Nephron progenitor cell (in vitro differentiated cells): ENCODE measurements around the gene SERINC2.

Experiments used
- DNase-seq: peaks from one replicate; pipeline ENCODE4 v3.0.0; 2021
- H3K27ac Mint-ChIP-seq: 2 replicates; pipeline ENCODE4 v1.8.0; 2021; ENCODE audit warnings: mild to moderate bottlenecking, moderate library complexity, mixed read lengths
- H3K27me3 Mint-ChIP-seq: 2 replicates; pipeline ENCODE4 v1.8.0; 2021; ENCODE audit warnings: mild to moderate bottlenecking, low read depth, mixed read lengths; ENCODE audit not compliant: poor library complexity
- H3K36me3 Mint-ChIP-seq: 2 replicates; pipeline ENCODE4 v1.8.0; 2021; ENCODE audit warnings: low read depth, mixed read lengths
- H3K4me1 Mint-ChIP-seq: 2 replicates; pipeline ENCODE4 v1.8.0; 2021; ENCODE audit warnings: mixed read lengths
- H3K4me3 Mint-ChIP-seq: 2 replicates; pipeline ENCODE4 v1.8.0; 2021; ENCODE audit warnings: mild to moderate bottlenecking, moderate library complexity, mixed read lengths
- H3K9me3 Mint-ChIP-seq: 2 replicates; pipeline ENCODE4 v1.8.0; 2021; ENCODE audit warnings: mild to moderate bottlenecking, moderate library complexity, mixed read lengths
- TF ChIP-seq, protein P1 (sequence below): fragments of 200-600 bp; sonication (generic); IDR thresholded peaks from 2 replicates; pipeline ENCODE4 v1.5.0; 2021; ENCODE audit warnings: antibody characterized with exemption

The SERINC2 gene

DNA sequence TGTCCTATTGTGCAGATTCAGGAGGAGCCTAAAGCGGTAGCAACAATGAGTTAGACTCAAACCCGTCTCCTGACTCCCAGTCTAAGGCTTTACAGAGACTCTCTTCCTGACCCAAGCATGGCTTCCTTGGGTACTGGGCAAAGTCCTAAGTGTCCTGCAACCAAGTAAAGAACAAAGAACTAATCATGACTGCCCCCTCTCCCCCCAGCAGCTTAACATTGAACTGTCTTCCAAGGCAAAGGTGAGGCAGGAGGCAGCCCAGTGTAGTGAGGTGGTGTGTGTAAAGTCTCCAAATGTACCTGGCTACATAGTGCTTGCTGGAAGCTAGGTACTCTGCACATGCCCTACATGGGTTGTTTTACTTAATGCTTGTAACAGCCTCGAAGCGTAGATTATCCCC is 42.4 kb upstream of the SERINC2 start:
- Mint-ChIP-seq H3K27me3 (peaks cover 3% of the 10 kb centered on the region), H3K36me3 (peaks cover 3% of the 10 kb centered on the region), H3K4me3 (no peak overlapping the region), H3K4me1 (peaks cover 35% of the 10 kb centered on the region), H3K9me3 (no peaks in the 10 kb centered on the region), H3K27ac (no peak overlapping the region)
- DNase-seq: no peak
- TF ChIP-seq, protein P1, sequence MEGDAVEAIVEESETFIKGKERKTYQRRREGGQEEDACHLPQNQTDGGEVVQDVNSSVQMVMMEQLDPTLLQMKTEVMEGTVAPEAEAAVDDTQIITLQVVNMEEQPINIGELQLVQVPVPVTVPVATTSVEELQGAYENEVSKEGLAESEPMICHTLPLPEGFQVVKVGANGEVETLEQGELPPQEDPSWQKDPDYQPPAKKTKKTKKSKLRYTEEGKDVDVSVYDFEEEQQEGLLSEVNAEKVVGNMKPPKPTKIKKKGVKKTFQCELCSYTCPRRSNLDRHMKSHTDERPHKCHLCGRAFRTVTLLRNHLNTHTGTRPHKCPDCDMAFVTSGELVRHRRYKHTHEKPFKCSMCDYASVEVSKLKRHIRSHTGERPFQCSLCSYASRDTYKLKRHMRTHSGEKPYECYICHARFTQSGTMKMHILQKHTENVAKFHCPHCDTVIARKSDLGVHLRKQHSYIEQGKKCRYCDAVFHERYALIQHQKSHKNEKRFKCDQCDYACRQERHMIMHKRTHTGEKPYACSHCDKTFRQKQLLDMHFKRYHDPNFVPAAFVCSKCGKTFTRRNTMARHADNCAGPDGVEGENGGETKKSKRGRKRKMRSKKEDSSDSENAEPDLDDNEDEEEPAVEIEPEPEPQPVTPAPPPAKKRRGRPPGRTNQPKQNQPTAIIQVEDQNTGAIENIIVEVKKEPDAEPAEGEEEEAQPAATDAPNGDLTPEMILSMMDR: no peak

DNA sequence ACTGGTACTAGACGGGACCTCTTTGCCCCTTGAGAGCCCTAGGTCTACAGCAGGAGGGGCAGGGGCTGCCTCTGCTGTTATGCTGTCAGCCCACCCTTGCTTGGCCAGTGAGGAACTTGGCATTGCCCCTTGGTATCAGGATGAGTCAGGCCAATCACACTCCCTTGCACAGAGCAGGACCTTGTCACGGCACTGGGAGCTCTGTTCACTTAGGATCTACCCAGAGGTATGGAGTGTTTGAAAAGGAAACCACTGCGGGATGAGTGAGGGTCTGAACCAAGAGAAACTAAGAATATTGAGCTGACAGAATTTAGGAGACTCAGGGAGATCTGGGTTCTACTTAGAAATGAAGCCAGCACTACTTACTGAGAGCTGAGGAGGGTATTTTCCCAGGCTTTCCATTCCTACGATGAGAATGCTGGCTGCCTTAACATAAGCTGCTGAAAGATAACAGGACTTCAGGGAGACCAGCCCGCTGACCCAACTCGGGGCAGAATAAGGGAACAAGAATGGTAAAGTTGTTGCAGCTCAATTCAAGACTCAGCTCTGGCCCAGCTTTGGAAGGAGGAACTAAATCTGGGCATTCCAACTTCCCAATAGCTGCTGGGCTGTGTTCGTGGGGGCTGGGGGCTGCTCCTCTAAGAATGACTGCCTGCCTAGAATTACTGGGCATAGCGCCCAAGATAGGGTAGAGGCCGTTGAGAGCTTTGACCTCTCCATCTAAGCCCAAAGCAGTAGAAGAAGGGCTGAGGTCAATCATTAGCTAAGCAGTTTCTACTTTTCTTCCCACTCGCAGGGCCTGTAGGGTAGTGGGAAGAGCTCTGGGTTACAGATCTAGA is 41.7 kb upstream of the SERINC2 start:
- no peaks in the 10 kb centered on the region for H3K36me3 Mint-ChIP-seq
- no peak for DNase-seq
- H3K4me1 Mint-ChIP-seq: peaks cover 37% of the 10 kb centered on the region
- no peak overlapping the region for H3K27ac Mint-ChIP-seq
- peak overlapping the region; percentile 24 for H3K4me3 Mint-ChIP-seq
- H3K9me3 Mint-ChIP-seq: no peaks in the 10 kb centered on the region
- TF ChIP-seq, protein P1: no peak
- peaks cover 5% of the 10 kb centered on the region for H3K27me3 Mint-ChIP-seq

DNA sequence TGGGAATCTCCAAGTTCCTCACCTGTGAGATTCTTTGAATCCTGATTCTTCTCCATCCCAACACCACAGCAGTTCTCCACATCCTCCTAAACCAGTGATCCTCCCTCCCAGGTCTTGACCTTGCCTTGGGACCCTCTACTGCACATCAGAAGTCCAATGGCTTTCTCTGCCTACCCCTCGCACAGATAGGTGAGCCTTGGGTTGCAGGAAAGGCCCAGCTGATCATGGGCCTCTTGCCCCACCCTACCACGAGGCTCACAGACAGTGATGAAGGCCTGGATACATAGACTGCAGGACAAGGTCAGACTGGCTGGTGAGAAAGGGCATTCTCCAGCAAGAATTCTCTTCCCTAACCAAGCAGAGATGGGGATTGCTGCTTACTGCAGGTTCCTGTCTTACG is 41.0 kb upstream of the SERINC2 start:
- TF ChIP-seq, protein P1: no peak
- Mint-ChIP-seq H3K36me3 (no peaks in the 10 kb centered on the region), H3K9me3 (no peaks in the 10 kb centered on the region), H3K4me1 (peaks cover 43% of the 10 kb centered on the region), H3K27ac (peak overlapping the region; percentile 43), H3K27me3 (peaks cover 7% of the 10 kb centered on the region), H3K4me3 (peak overlapping the region; percentile 84)
- DNase-seq: no peak

DNA sequence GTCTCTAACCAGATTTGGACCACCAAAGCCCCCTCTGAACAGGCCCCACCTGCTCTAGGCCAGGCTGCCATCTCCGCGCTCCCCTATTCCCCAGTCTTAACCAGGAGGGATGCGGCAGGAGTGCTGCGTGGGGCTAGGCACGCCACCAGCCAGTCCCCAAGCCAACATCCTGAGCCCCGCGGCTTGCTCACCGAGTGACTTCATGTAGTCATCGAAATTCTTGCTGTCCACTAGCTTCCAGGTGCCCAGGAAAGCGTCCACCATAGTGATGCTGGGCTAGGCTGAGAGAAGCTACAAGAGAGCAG is 40.3 kb upstream of the SERINC2 start:
- Mint-ChIP-seq H3K4me3 (peak overlapping the region; percentile 84), H3K9me3 (no peaks in the 10 kb centered on the region), H3K4me1 (peaks cover 43% of the 10 kb centered on the region), H3K27me3 (peaks cover 7% of the 10 kb centered on the region), H3K27ac (peak overlapping the region; percentile 43), H3K36me3 (no peaks in the 10 kb centered on the region)
- TF ChIP-seq, protein P1: no peak
- DNase-seq: no peak

DNA sequence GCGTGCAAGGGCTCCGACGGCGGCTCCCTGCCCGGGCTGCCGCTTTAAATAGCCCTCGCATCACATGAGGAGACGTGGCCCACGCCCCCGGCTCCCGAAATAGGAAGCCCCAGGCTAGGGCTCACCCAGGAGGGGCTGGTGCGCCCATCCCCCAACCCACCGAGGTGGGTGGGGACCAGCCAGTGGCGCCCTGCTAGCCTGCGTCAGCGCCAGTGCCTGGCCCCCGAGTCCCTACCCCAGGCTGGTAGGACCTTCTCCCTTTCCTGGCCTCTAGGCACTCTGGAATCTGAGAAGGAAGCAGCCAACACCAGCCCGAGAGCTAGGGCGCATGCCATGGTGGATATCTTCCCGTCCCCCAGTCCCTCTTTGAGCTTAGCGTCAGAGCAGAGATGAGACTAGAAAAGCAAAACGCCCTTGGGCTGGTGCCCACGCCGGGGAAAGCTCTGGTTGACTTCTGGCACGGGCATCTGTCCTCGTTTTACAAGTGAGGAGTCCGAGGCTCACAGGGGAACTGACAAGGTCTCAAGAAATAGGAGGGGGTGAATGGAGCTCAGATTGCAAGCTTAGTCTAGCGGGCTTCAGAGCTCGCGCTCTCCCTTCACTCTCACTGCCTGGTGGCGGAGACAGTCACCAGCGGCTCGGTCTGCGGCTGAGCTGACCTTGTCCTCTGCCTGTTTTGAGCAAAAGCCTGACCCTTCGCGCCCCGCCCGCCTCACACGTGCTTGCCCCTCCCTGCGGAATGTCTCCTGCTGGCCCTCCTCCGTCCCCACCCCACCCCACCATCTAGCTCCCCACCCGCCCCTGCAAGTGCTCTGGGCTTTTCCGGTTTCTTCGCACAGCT is 39.7 kb upstream of the SERINC2 start, which contains the start of gene FABP3:
TSS of gene FABP3 (minus strand) at position 21 of the 841 bp plus-strand sequence. CDS start 62 bp downstream, outside the sequence.
- peaks cover 43% of the 10 kb centered on the region for H3K4me1 Mint-ChIP-seq
- H3K4me3 Mint-ChIP-seq: peak within 1 kb of the TSS; percentile 84
- H3K9me3 Mint-ChIP-seq: no peaks in the 10 kb centered on the region
- no peaks in the 10 kb centered on the region for H3K36me3 Mint-ChIP-seq
- H3K27me3 Mint-ChIP-seq: peaks cover 7% of the 10 kb centered on the region
- DNase-seq: peak; percentile 92
- TF ChIP-seq, protein P1: no peak
- peak within 1 kb of the TSS; percentile 96 for H3K27ac Mint-ChIP-seq
